SK-N-SH (cell line): ENCODE data around the gene SMCO2. TPM values are rescaled to one million over a fixed set of nuclear protein-coding genes. Genes with fewer than 3 reads are reported as not detected.

Source experiments
- CTCF ChIA-PET: fragments of 300-600, 350-600 bp; formaldehyde crosslinking; extraction: SDS; loops from one replicate; lab custom pipeline; 2021; lab: Yijun Ruan, JAX
- POLR2A ChIA-PET: fragments of 350-600 bp; sonication (Branson Sonifier 250); formaldehyde crosslinking; extraction: SDS; loops from one replicate; lab custom pipeline; 2020; ENCODE audit warnings: antibody characterized with exemption, inconsistent platforms; lab: Yijun Ruan, JAX
- DNase-seq: peaks from one replicate; pipeline ENCODE4 v3.0.0; 2012
- H2AFZ ChIP-seq: fragments of 200-600 bp; sonication (generic); 2 replicates; pipeline ENCODE4 v1.8.1; 2016; ENCODE audit warnings: antibody characterized with exemption, mild to moderate bottlenecking, low read depth
- H3F3A ChIP-seq: fragments of 200-600 bp; sonication (generic); replicated peaks from 2 replicates; pipeline ENCODE3; 2016; ENCODE audit warnings: antibody characterized with exemption, mild to moderate bottlenecking; ENCODE audit not compliant: insufficient read depth
- H3K27ac ChIP-seq, 2 experiments: fragments of 200-500 bp in 1 of 2; fragments of 200-600 bp in 1 of 2; sonication (Bioruptor generic) in 1 of 2; sonication (generic), shearing (Covaris generic) in 1 of 2; 2 replicates each; pipeline versions ENCODE4 v1.5.1 to v1.6.1; 2014 to 2016; ENCODE audit warnings: low read depth in 2 of 2, inconsistent platforms in 1 of 2, low read length in 1 of 2, mild to moderate bottlenecking in 1 of 2, mixed read lengths in 1 of 2
- H3K27me3 ChIP-seq: fragments of 200-600 bp; sonication (generic), shearing (Covaris generic); 2 replicates; pipeline ENCODE4 v1.6.1; 2016; ENCODE audit warnings: mixed run types; ENCODE audit not compliant: insufficient read depth
- H3K36me3 ChIP-seq, 2 experiments: fragments of 200-500 bp in 1 of 2; fragments of 200-600 bp in 1 of 2; sonication (Bioruptor generic) in 1 of 2; sonication (generic) in 1 of 2; replicated peaks in 1 of 2; 2 replicates each; pipeline versions ENCODE3 to v1.5.1; 2014 to 2016; ENCODE audit warnings: low read length in 1 of 2, mild to moderate bottlenecking in 1 of 2; ENCODE audit not compliant: insufficient read depth in 2 of 2, control insufficient read depth in 1 of 2
- H3K4me1 ChIP-seq, 2 experiments: fragments of 200-500 bp in 1 of 2; fragments of 200-600 bp in 1 of 2; sonication (Bioruptor generic) in 1 of 2; sonication (generic), shearing (Covaris generic) in 1 of 2; 2 replicates each; pipeline versions ENCODE4 v1.5.1 to v1.6.1; 2014 to 2016; ENCODE audit warnings: low read depth in 1 of 2, low read length in 1 of 2, mixed run types in 1 of 2; ENCODE audit not compliant: insufficient read depth in 2 of 2, control insufficient read depth in 1 of 2
- H3K4me2 ChIP-seq: fragments of 200-600 bp; sonication (generic), shearing (Covaris generic); 2 replicates; pipeline ENCODE4 v1.6.1; 2017; ENCODE audit warnings: mixed run types
- H3K4me3 ChIP-seq, 2 experiments: fragments of 200-500 bp in 1 of 2; fragments of 200-600 bp in 1 of 2; sonication (Bioruptor generic) in 1 of 2; sonication (generic), shearing (Covaris generic) in 1 of 2; 2 replicates each; pipeline versions ENCODE4 v1.5.1 to v1.8.1; 2014 to 2016; ENCODE audit warnings: low read depth in 2 of 2, inconsistent platforms in 1 of 2, low read length in 1 of 2, mild to moderate bottlenecking in 1 of 2, mixed read lengths in 1 of 2, moderate library complexity in 1 of 2
- H3K79me2 ChIP-seq: fragments of 200-600 bp; sonication (generic); 2 replicates; pipeline ENCODE4 v1.8.1; 2017; ENCODE audit warnings: mild to moderate bottlenecking; ENCODE audit not compliant: insufficient read depth
- H3K9ac ChIP-seq: fragments of 200-600 bp; sonication (generic); 2 replicates; pipeline ENCODE4 v1.6.1; 2017; ENCODE audit warnings: mixed run types
- H3K9me2 ChIP-seq: fragments of 200-600 bp; sonication (generic); 2 replicates; pipeline ENCODE4 v1.6.1; 2017; ENCODE audit warnings: mixed run types
- H3K9me3 ChIP-seq: fragments of 200-600 bp; sonication (generic); 2 replicates; pipeline ENCODE4 v1.6.1; 2017; ENCODE audit warnings: mixed run types, mild to moderate bottlenecking, moderate library complexity
- H4K20me1 ChIP-seq: fragments of 200-600 bp; sonication (generic); 2 replicates; pipeline ENCODE4 v1.6.1; 2017; ENCODE audit warnings: mild to moderate bottlenecking, mixed run types; ENCODE audit not compliant: insufficient read depth
- CHD2 ChIP-seq: fragments of 150-350 bp; IDR thresholded peaks from 2 replicates; pipeline ENCODE4 v1.6.1; 2018; ENCODE audit warnings: low read length; ENCODE audit not compliant: partially characterized antibody
- FOSL2 ChIP-seq: IDR thresholded peaks from 2 replicates; pipeline ENCODE4 v1.4.0; 2012; ENCODE audit warnings: low read depth, mild to moderate bottlenecking, moderate library complexity, borderline replicate concordance
- FOXM1 ChIP-seq: IDR thresholded peaks from 2 replicates; pipeline ENCODE4 v1.4.0; 2012; ENCODE audit warnings: low read depth, mild to moderate bottlenecking
- GABPA ChIP-seq: IDR thresholded peaks from 2 replicates; pipeline ENCODE4 v1.4.0; 2012; ENCODE audit warnings: low read depth, mild to moderate bottlenecking
- JUND ChIP-seq: IDR thresholded peaks from 2 replicates; pipeline ENCODE4 v1.4.0; 2012
- MEF2A ChIP-seq: IDR thresholded peaks from 2 replicates; pipeline ENCODE4 v1.4.0; 2012; ENCODE audit warnings: low read depth, borderline replicate concordance
- MXI1 ChIP-seq: IDR thresholded peaks from 2 replicates; pipeline ENCODE4 v1.6.1; 2012; ENCODE audit warnings: mild to moderate bottlenecking, low read depth, low read length, improper control_type of control experiment
- NRF1 ChIP-seq: IDR thresholded peaks from 2 replicates; pipeline ENCODE4 v1.6.1; 2012; ENCODE audit warnings: low read depth, mild to moderate bottlenecking, low read length
- POLR2AphosphoS5 ChIP-seq: IDR thresholded peaks from 2 replicates; pipeline ENCODE4 v1.6.1; 2012; ENCODE audit warnings: low read depth, low read length
- RAD21 ChIP-seq: IDR thresholded peaks from 2 replicates; pipeline ENCODE4 v1.6.1; 2012; ENCODE audit warnings: mild to moderate bottlenecking, low read length
- RFX5 ChIP-seq: IDR thresholded peaks from 2 replicates; pipeline ENCODE4 v1.6.1; 2012; ENCODE audit warnings: mild to moderate bottlenecking, improper control_type of control experiment, low read length
- RXRA ChIP-seq: IDR thresholded peaks from 2 replicates; pipeline ENCODE4 v1.4.0; 2012; ENCODE audit warnings: low read depth, mild to moderate bottlenecking, borderline replicate concordance
- SMC3 ChIP-seq: IDR thresholded peaks from 2 replicates; pipeline ENCODE4 v1.6.1; 2012; ENCODE audit warnings: low read depth, low read length, improper control_type of control experiment
- TAF1 ChIP-seq: IDR thresholded peaks from 2 replicates; pipeline ENCODE4 v1.6.1; 2012; ENCODE audit warnings: low read depth, mild to moderate bottlenecking, low read length, moderate library complexity, borderline replicate concordance
- TEAD4 ChIP-seq: IDR thresholded peaks from 2 replicates; pipeline ENCODE4 v1.4.0; 2012; ENCODE audit warnings: mild to moderate bottlenecking, borderline replicate concordance; ENCODE audit not compliant: insufficient read depth
- YY1 ChIP-seq: IDR thresholded peaks from 2 replicates; pipeline ENCODE4 v1.4.0; 2012; ENCODE audit warnings: low read depth, mild to moderate bottlenecking
- ZBTB33 ChIP-seq: IDR thresholded peaks from 2 replicates; pipeline ENCODE4 v1.4.0; 2012; ENCODE audit warnings: low read depth, borderline replicate concordance
- WGBS: methylation state at CpG from one replicate; pipeline ENCODE4 v1.1.6; 2017; ENCODE audit warnings: low lambda C conversion rate; 5-methylcytosine and 5-hydroxymethylcytosine counted together
- polyA plus RNA-seq, 3 experiments: library from polyadenylated mRNA; depleted of rRNA; stranded (reverse); fragments of >200 nt; gene quantifications; 2 replicates each; pipeline ENCODE4 v1.2.3, GENCODE V29; 2012
- TF ChIP-seq, protein P1 (sequence below): fragments of 200-600 bp; sonication (generic); IDR thresholded peaks from 2 replicates; pipeline ENCODE4 v1.6.1; 2017; ENCODE audit warnings: antibody characterized with exemption, mild to moderate bottlenecking, moderate library complexity
- TF ChIP-seq, protein P2 (sequence below): IDR thresholded peaks from 2 replicates; pipeline ENCODE4; 2012
- TF ChIP-seq, protein P3 (sequence below): fragments of 150-350 bp; IDR thresholded peaks from 2 replicates; pipeline ENCODE4 v1.6.1; 2016; ENCODE audit warnings: mild to moderate bottlenecking, low read depth, low read length

The SMCO2 gene
- polyA plus RNA-seq, 1 of the 3 experiments (the other 2 are of a cell fraction): 0.21 TPM

- H3F3A ChIP-seq: peaks cover 14% of the 10 kb centered on the region
- no peaks in the 10 kb centered on the region for H3K9me3 ChIP-seq
- H3K4me3 ChIP-seq: no peak overlapping the region
- no peak overlapping the region for H3K9ac ChIP-seq
- H3K9me2 ChIP-seq: no peaks in the 10 kb centered on the region
- H3K4me1 ChIP-seq: peaks cover 2 to 11% of the 10 kb centered on the region in 2 experiments
- ChIA-PET POLR2A (no interaction called here), CTCF (no interaction called here)
- no peaks in the 10 kb centered on the region for H4K20me1 ChIP-seq
- no peak overlapping the region for H3K4me2 ChIP-seq
- no peak for DNase-seq
- H3K27me3 ChIP-seq: no peaks in the 10 kb centered on the region
- H2AFZ ChIP-seq: no peak overlapping the region
- no peak overlapping the region for H3K27ac ChIP-seq
- no peaks in the 10 kb centered on the region for H3K79me2 ChIP-seq
- TF ChIP-seq RFX5: no peak
- TF ChIP-seq FOSL2: no peak
- TF ChIP-seq, protein P1, sequence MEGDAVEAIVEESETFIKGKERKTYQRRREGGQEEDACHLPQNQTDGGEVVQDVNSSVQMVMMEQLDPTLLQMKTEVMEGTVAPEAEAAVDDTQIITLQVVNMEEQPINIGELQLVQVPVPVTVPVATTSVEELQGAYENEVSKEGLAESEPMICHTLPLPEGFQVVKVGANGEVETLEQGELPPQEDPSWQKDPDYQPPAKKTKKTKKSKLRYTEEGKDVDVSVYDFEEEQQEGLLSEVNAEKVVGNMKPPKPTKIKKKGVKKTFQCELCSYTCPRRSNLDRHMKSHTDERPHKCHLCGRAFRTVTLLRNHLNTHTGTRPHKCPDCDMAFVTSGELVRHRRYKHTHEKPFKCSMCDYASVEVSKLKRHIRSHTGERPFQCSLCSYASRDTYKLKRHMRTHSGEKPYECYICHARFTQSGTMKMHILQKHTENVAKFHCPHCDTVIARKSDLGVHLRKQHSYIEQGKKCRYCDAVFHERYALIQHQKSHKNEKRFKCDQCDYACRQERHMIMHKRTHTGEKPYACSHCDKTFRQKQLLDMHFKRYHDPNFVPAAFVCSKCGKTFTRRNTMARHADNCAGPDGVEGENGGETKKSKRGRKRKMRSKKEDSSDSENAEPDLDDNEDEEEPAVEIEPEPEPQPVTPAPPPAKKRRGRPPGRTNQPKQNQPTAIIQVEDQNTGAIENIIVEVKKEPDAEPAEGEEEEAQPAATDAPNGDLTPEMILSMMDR: no peak
- TF ChIP-seq, protein P2, sequence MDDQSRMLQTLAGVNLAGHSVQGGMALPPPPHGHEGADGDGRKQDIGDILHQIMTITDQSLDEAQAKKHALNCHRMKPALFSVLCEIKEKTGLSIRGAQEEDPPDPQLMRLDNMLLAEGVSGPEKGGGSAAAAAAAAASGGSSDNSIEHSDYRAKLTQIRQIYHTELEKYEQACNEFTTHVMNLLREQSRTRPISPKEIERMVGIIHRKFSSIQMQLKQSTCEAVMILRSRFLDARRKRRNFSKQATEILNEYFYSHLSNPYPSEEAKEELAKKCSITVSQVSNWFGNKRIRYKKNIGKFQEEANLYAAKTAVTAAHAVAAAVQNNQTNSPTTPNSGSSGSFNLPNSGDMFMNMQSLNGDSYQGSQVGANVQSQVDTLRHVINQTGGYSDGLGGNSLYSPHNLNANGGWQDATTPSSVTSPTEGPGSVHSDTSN: no peak
- TF ChIP-seq FOXM1: no peak
- 100% methylated on average over 2 of the region's 2 CpGs for WGBS
- H3K36me3 ChIP-seq: no peaks in the 10 kb centered on the region
Measured at GRCh38 chr12:27506645-27507189, 60.2 kb downstream of the SMCO2 start.

DNA sequence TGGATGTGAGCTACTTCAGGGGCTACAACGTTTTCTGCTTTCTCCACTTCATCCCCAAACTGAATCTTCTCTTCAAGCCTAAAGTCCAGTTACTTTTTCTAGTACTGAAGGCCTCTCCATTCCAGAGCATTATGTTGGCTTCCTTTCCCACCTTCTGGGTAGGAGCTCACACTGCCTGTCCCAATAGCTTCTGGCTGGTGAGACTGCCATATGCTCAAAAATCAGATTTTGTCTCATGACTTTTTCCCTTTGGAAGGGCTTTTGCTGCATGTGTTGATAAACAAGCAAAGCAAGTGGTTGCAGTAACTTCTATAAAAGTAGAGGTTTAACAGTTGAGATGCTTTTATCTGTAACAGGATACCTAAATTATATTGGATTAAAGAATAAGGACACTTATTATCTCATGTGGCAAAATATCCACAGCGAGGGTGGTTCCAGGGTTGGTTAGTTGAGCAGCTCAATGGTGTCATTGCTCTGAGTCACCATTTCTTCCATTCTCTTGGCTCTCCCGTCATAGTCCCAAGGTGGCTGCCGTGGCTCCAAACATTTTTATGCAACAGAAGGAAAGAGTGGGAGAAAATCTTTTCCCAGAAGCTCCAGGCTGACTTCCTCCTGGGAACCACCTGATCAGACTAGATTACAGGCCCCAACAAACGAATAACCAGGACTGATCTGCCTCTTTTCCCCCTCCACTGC is 62.3 kb downstream of the SMCO2 start:
- no peaks in the 10 kb centered on the region for H3K9me3 ChIP-seq
- POLR2A ChIA-PET: no interaction called here
- CTCF ChIA-PET: no interaction called here

More for the DNA sequence above, 62.3 kb downstream of the SMCO2 start:
- H3K36me3 ChIP-seq: no peaks in the 10 kb centered on the region
- no peak for TF ChIP-seq ZBTB33
- no peak for TF ChIP-seq SMC3
- TF ChIP-seq GABPA: no peak
- TF ChIP-seq, protein P3, sequence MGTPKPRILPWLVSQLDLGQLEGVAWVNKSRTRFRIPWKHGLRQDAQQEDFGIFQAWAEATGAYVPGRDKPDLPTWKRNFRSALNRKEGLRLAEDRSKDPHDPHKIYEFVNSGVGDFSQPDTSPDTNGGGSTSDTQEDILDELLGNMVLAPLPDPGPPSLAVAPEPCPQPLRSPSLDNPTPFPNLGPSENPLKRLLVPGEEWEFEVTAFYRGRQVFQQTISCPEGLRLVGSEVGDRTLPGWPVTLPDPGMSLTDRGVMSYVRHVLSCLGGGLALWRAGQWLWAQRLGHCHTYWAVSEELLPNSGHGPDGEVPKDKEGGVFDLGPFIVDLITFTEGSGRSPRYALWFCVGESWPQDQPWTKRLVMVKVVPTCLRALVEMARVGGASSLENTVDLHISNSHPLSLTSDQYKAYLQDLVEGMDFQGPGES: no peak
- no peak for TF ChIP-seq FOSL2
- no peak for TF ChIP-seq JUND
- no peak for TF ChIP-seq RXRA
- no peak for TF ChIP-seq NRF1
- no peak for TF ChIP-seq CHD2
- no peak for TF ChIP-seq FOXM1
- no peak for TF ChIP-seq RFX5
- TF ChIP-seq YY1: no peak
- no peak for TF ChIP-seq MXI1
- no peak for TF ChIP-seq POLR2AphosphoS5
- TF ChIP-seq, protein P2: no peak
- TF ChIP-seq RAD21: no peak
- TF ChIP-seq MEF2A: no peak
- no peak for TF ChIP-seq TEAD4
- TF ChIP-seq TAF1: no peak
- no peak overlapping the region for H3K9ac ChIP-seq
- no peaks in the 10 kb centered on the region for H3K79me2 ChIP-seq
- peaks cover 2 to 12% of the 10 kb centered on the region in 2 experiments for H3K4me1 ChIP-seq
- H3F3A ChIP-seq: peaks cover 18% of the 10 kb centered on the region
- no peak overlapping the region for H3K27ac ChIP-seq
- H3K27me3 ChIP-seq: no peaks in the 10 kb centered on the region
- H3K9me2 ChIP-seq: no peaks in the 10 kb centered on the region
- no peaks in the 10 kb centered on the region for H4K20me1 ChIP-seq
- H3K4me3 ChIP-seq: no peak overlapping the region
- H2AFZ ChIP-seq: no peak overlapping the region
- 73% methylated on average over 5 of the region's 5 CpGs for WGBS
- DNase-seq: no peak
- H3K4me2 ChIP-seq: no peak overlapping the region
